GM23248 (cell line): ENCODE measurements around the gene CCDC192.

ENCODE experiments used
- EZH2 ChIP-seq: fragments of 200-600 bp; sonication (generic); IDR thresholded peaks from 2 replicates; pipeline ENCODE4 v1.6.1; 2018; ENCODE audit warnings: antibody characterized with exemption, mild to moderate bottlenecking; ENCODE audit not compliant: insufficient read depth, poor library complexity, severe bottlenecking
- EZH2phosphoT487 ChIP-seq: fragments of 200-600 bp; sonication (generic); IDR thresholded peaks from 2 replicates; pipeline ENCODE4 v1.6.1; 2018; ENCODE audit warnings: antibody characterized with exemption, moderate library complexity, mild to moderate bottlenecking, low read depth; ENCODE audit not compliant: insufficient read depth

DNA sequence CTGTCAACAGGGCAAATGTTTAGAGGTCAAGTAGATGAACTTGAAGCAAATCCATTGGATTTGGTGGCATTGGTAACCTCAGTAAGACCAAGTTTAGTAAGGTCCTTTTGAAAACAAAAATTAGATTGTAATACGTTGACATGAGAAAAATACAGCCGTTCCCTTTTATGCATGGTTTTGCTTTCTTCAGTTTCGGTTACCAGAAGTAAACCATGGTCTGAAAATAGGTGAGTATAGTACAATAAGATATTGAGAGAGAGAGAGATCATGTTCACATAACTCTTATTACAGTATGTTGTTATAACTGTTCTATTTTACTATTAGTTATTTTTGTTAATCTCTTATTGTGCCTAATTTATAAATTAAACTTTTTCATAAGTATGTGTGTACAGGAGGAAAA, 223.8 kb downstream of the CCDC192 start:
- TF ChIP-seq EZH2phosphoT487: no peak
- TF ChIP-seq EZH2: no peak
